Body of pancreas (tissue), 4 donors: Measurements from ENCODE around the gene HAUS3.

Experiments used
- CTCF ChIP-seq, 7 experiments: fragments of 450-650 bp in 4 of 7; fragments of 200-600 bp in 3 of 7; sonication (generic) in 3 of 7; IDR thresholded peaks; one replicate each; pipeline ENCODE4 v1.5.1; 2016 to 2019; ENCODE audit warnings: antibody characterized with exemption in 7 of 7
- POLR2A ChIP-seq, 3 donors: fragments of 450-650 bp; IDR thresholded peaks; one replicate each; pipeline ENCODE4 v1.6.1; 2016; ENCODE audit warnings: antibody characterized with exemption in 3 of 3, mild to moderate bottlenecking in 2 of 3

- TF ChIP-seq CTCF (IDR thresholded peaks at IDR 0.05) (no peak), POLR2A (IDR thresholded peaks at IDR 0.05) (no peak)
Measured at GRCh38 chr4:2284934-2285612, 43.2 kb upstream of the HAUS3 start.
